H9 (cell line): ENCODE measurements around the gene TBL1X. TPM values are rescaled to one million over a fixed set of nuclear protein-coding genes. Genes with fewer than 3 reads are reported as not detected.

ENCODE experiments used
- DNase-seq: peaks from one replicate; pipeline ENCODE4 v3.0.0-alpha.2; 2017
- H2AFZ ChIP-seq: one replicate; pipeline ENCODE4 v1.6.1; 2013; ENCODE audit warnings: mild to moderate bottlenecking, low read length, control low read depth, moderate library complexity
- H2AK5ac ChIP-seq: 2 replicates; pipeline ENCODE4 v1.6.1; 2013; ENCODE audit warnings: low read length, control low read depth, mixed read lengths; ENCODE audit not compliant: insufficient read length
- H2BK120ac ChIP-seq: one replicate; pipeline ENCODE4 v1.6.1; 2013; ENCODE audit warnings: low read depth, mild to moderate bottlenecking, low read length, control low read depth, inconsistent platforms; ENCODE audit not compliant: poor library complexity, severe bottlenecking
- H2BK12ac ChIP-seq: 2 replicates; pipeline ENCODE4 v1.6.1; 2013; ENCODE audit warnings: low read length, control low read depth, mixed read lengths, low read depth; ENCODE audit not compliant: insufficient read length
- H2BK15ac ChIP-seq: 2 replicates; pipeline ENCODE4 v1.6.1; 2013; ENCODE audit warnings: low read depth, low read length, control low read depth
- H2BK20ac ChIP-seq: one replicate; pipeline ENCODE4 v1.6.1; 2013; ENCODE audit warnings: low read depth, mild to moderate bottlenecking, low read length, control low read depth, inconsistent platforms; ENCODE audit not compliant: poor library complexity, severe bottlenecking
- H2BK5ac ChIP-seq: 2 replicates; pipeline ENCODE4 v1.6.1; 2013; ENCODE audit warnings: low read length, control low read depth, mixed read lengths; ENCODE audit not compliant: insufficient read length
- H3K14ac ChIP-seq: 2 replicates; pipeline ENCODE4 v1.6.1; 2013; ENCODE audit warnings: low read length, control low read depth; ENCODE audit not compliant: insufficient read depth
- H3K18ac ChIP-seq: 2 replicates; pipeline ENCODE4 v1.6.1; 2013; ENCODE audit warnings: low read depth, mild to moderate bottlenecking, mixed read lengths, low read length, control low read depth; ENCODE audit not compliant: insufficient read length
- H3K23ac ChIP-seq: 2 replicates; pipeline ENCODE4 v1.6.1; 2013; ENCODE audit warnings: low read length, control low read depth, mixed read lengths, low read depth; ENCODE audit not compliant: insufficient read length
- H3K23me2 ChIP-seq: 2 replicates; pipeline ENCODE4 v1.6.1; 2013; ENCODE audit warnings: low read depth, mild to moderate bottlenecking, mixed read lengths, low read length, control low read depth; ENCODE audit not compliant: insufficient read length, poor library complexity, severe bottlenecking
- H3K27ac ChIP-seq: 2 replicates; pipeline ENCODE4 v1.5.1; 2013; ENCODE audit warnings: low read length, control low read depth, mixed read lengths, low read depth; ENCODE audit not compliant: insufficient read length
- H3K27me3 ChIP-seq: 2 replicates; pipeline ENCODE4 v1.6.1; 2013; ENCODE audit warnings: low read length, control low read depth, inconsistent platforms; ENCODE audit not compliant: insufficient read depth
- H3K4ac ChIP-seq: 2 replicates; pipeline ENCODE4 v1.6.1; 2013; ENCODE audit warnings: low read depth, mild to moderate bottlenecking, control low read depth, inconsistent platforms, low read length, moderate library complexity
- H3K4me1 ChIP-seq: 2 replicates; pipeline ENCODE4 v1.6.1; 2013; ENCODE audit warnings: low read length, control low read depth, inconsistent platforms; ENCODE audit not compliant: insufficient read depth
- H3K4me2 ChIP-seq: 2 replicates; pipeline ENCODE4 v1.6.1; 2013; ENCODE audit warnings: low read length, control low read depth, mixed read lengths; ENCODE audit not compliant: insufficient read length, insufficient read depth
- H3K56ac ChIP-seq: 2 replicates; pipeline ENCODE4 v1.6.1; 2013; ENCODE audit warnings: low read depth, mild to moderate bottlenecking, mixed read lengths, low read length, control low read depth; ENCODE audit not compliant: insufficient read length
- H3K79me1 ChIP-seq: 2 replicates; pipeline ENCODE4 v1.6.1; 2013; ENCODE audit warnings: low read depth, mild to moderate bottlenecking, moderate library complexity, low read length, control low read depth, inconsistent platforms; ENCODE audit not compliant: insufficient read depth, poor library complexity, severe bottlenecking
- H3K79me2 ChIP-seq: 2 replicates; pipeline ENCODE4 v1.6.1; 2013; ENCODE audit warnings: low read length, control low read depth, inconsistent platforms; ENCODE audit not compliant: insufficient read depth
- H3K9ac ChIP-seq: 2 replicates; pipeline ENCODE4 v1.6.1; 2013; ENCODE audit warnings: low read length, control low read depth, mixed read lengths; ENCODE audit not compliant: insufficient read length; ENCODE audit errors: extremely low read depth
- H3K9me3 ChIP-seq: one replicate; pipeline ENCODE4 v1.6.1; 2013; ENCODE audit warnings: low read depth, low read length, inconsistent platforms; ENCODE audit not compliant: control insufficient read depth
- H3T11ph ChIP-seq: one replicate; pipeline ENCODE4 v1.6.1; 2013; ENCODE audit warnings: mild to moderate bottlenecking, low read length, control low read depth, inconsistent platforms
- H4K20me1 ChIP-seq: one replicate; pipeline ENCODE4 v1.6.1; 2013; ENCODE audit not compliant: control insufficient read depth, insufficient read length, insufficient read depth
- H4K5ac ChIP-seq: 2 replicates; pipeline ENCODE4 v1.6.1; 2013; ENCODE audit warnings: low read depth, mild to moderate bottlenecking, mixed read lengths, low read length, control low read depth; ENCODE audit not compliant: insufficient read length
- H4K8ac ChIP-seq: replicated peaks from 2 replicates; pipeline ENCODE4 v1.6.1; 2013; ENCODE audit warnings: low read length, control low read depth, mixed read lengths, low read depth; ENCODE audit not compliant: insufficient read length
- H4K91ac ChIP-seq: 2 replicates; pipeline ENCODE4 v1.6.1; 2013; ENCODE audit warnings: low read depth, mild to moderate bottlenecking, moderate library complexity, mixed read lengths, low read length, control low read depth; ENCODE audit not compliant: insufficient read length
- H3K27ac Mint-ChIP-seq, 3 experiments: 2 replicates in 2 of 3; 3 replicates in 1 of 3; pipeline ENCODE4 v1.8.0; 2020 to 2021; ENCODE audit warnings: mixed read lengths in 3 of 3, mild to moderate bottlenecking in 1 of 3, moderate library complexity in 1 of 3
- H3K27me3 Mint-ChIP-seq: 2 replicates; pipeline ENCODE4 v1.8.0; 2021; ENCODE audit warnings: low read depth, mild to moderate bottlenecking, moderate library complexity, mixed read lengths
- H3K36me3 Mint-ChIP-seq, 3 experiments: 2 replicates in 2 of 3; 3 replicates in 1 of 3; pipeline ENCODE4 v1.8.0; 2020 to 2021; ENCODE audit warnings: low read depth in 3 of 3, mixed read lengths in 3 of 3; ENCODE audit not compliant: insufficient read depth in 1 of 3
- H3K4me1 Mint-ChIP-seq, 2 experiments: 2 replicates each; pipeline ENCODE4 v1.8.0; 2020; ENCODE audit warnings: mixed read lengths in 2 of 2
- H3K4me3 Mint-ChIP-seq, 2 experiments: 2 replicates in 1 of 2; 3 replicates in 1 of 2; pipeline ENCODE4 v1.8.0; 2020 to 2021; ENCODE audit warnings: mild to moderate bottlenecking in 2 of 2, mixed read lengths in 2 of 2, moderate library complexity in 1 of 2
- H3K9me3 Mint-ChIP-seq, 2 experiments: 2 replicates in 1 of 2; 3 replicates in 1 of 2; pipeline ENCODE4 v1.8.0; 2020; ENCODE audit warnings: mild to moderate bottlenecking in 2 of 2, mixed read lengths in 2 of 2, moderate library complexity in 1 of 2
- CTCF ChIP-seq: fragments of 200-600 bp; sonication (generic); conservative IDR thresholded peaks from 3 replicates; pipeline ENCODE4 v1.8.0; 2021; ENCODE audit warnings: antibody characterized with exemption, mild to moderate bottlenecking
- WGBS: extraction: QIAGEN DNeasy Blood & Tissue Kit; methylation state at CpG from one replicate; pipeline ENCODE4 v1.1.7; 2013; ENCODE audit warnings: missing lambda C conversion rate, low lambda C conversion rate, mixed read lengths; ENCODE audit not compliant: insufficient read length; ENCODE audit errors: extremely low coverage; 5-methylcytosine and 5-hydroxymethylcytosine counted together
- total RNA-seq: library from RNA; stranded (reverse); gene quantifications from 2 replicates; pipeline ENCODE4 v1.2.1, GENCODE V29; 2021

TBL1X gene
- total RNA-seq, 1 experiment from 2014 or later, result 24.1 TPM

GRCh38 chrX:9703406-9703805 lies 238.5 kb downstream of the TBL1X start:
- no peak overlapping the region for H3K27ac ChIP-seq

More at GRCh38 chrX:9703406-9703805, 238.5 kb downstream of the TBL1X start:
- H2BK5ac ChIP-seq, result no peak overlapping the region
- Mint-ChIP-seq H3K4me3 (no peak overlapping the region), H3K4me1 (no peaks in the 10 kb centered on the region), H3K36me3 (peaks cover 46 to 53% (median 48%) of the 10 kb centered on the region in 3 experiments), H3K27ac (no peak overlapping the region), H3K9me3 (peaks cover 11 to 58% of the 10 kb centered on the region in 2 experiments), H3K27me3 (peaks cover 3% of the 10 kb centered on the region; the same call in 1 of the 2 replicates)
- H2BK20ac ChIP-seq, result no peak overlapping the region
- H4K91ac ChIP-seq, result no peak overlapping the region
- H2AK5ac ChIP-seq, result no peak overlapping the region
- no peaks in the 10 kb centered on the region for H3K27me3 ChIP-seq
- H2BK12ac ChIP-seq, result no peak overlapping the region
- no peak overlapping the region for H3K18ac ChIP-seq
- no peak overlapping the region for H3K4me2 ChIP-seq
- no peak overlapping the region for H3K9ac ChIP-seq
- no peak for DNase-seq
- H3K14ac ChIP-seq, result no peak overlapping the region; the same call in 1 of the 2 replicates
- H4K5ac ChIP-seq, result no peak overlapping the region
- no peaks in the 10 kb centered on the region for H3K23me2 ChIP-seq
- H3K4ac ChIP-seq, result no peak overlapping the region
- no CpG with 5 or more reads among the region's 14 CpGs for WGBS
- no peaks in the 10 kb centered on the region for H3K9me3 ChIP-seq
- H2BK15ac ChIP-seq, result no peak overlapping the region
- H3K79me2 ChIP-seq, result no peaks in the 10 kb centered on the region
- no peaks in the 10 kb centered on the region for H3K4me1 ChIP-seq
- no peak overlapping the region for H4K8ac ChIP-seq
- no peaks in the 10 kb centered on the region for H4K20me1 ChIP-seq
- no peak for TF ChIP-seq CTCF
- no peak overlapping the region for H3T11ph ChIP-seq
- no peak overlapping the region for H2BK120ac ChIP-seq
- H3K56ac ChIP-seq, result no peak overlapping the region
- no peaks in the 10 kb centered on the region for H3K79me1 ChIP-seq
- H2AFZ ChIP-seq, result no peak overlapping the region
- H3K23ac ChIP-seq, result no peak overlapping the region
